SK-N-SH treated with all-trans-retinoic acid at 6 μM for 48 hours (cell line): ENCODE data around the gene SLC12A7.

Experiments used
- ARNTL ChIP-seq: fragments of 450-650 bp; formaldehyde crosslinking; IDR thresholded peaks from 2 replicates; pipeline ENCODE4 v1.5.0; 2020; ENCODE audit warnings: low read depth, mild to moderate bottlenecking, moderate library complexity, borderline replicate concordance
- ISL1 ChIP-seq: fragments of 250-450 bp; sonication (Bioruptor Pico); IDR thresholded peaks from 2 replicates; pipeline ENCODE4 v2.1.2; 2022; ENCODE audit warnings: mild to moderate bottlenecking, moderate library complexity
- OSR1 ChIP-seq: fragments of 250-450 bp; sonication (Bioruptor Pico); IDR thresholded peaks from 2 replicates; pipeline ENCODE4 v1.8.0; 2022; ENCODE audit warnings: moderate library complexity, mild to moderate bottlenecking, inconsistent platforms
- POU6F1 ChIP-seq: fragments of 250-450 bp; sonication (Bioruptor Pico); IDR thresholded peaks from 2 replicates; pipeline ENCODE4 v1.8.0; 2021; ENCODE audit warnings: low read depth, mild to moderate bottlenecking, moderate library complexity, borderline replicate concordance
- RARB ChIP-seq: fragments of 250-450 bp; sonication (Bioruptor Pico); IDR thresholded peaks from 2 replicates; pipeline ENCODE4 v1.8.0; 2021; ENCODE audit warnings: mild to moderate bottlenecking, moderate library complexity
- TCF4 ChIP-seq: fragments of 250-450 bp; sonication (Bioruptor Pico); IDR thresholded peaks from 2 replicates; pipeline ENCODE4 v1.8.0; 2021; ENCODE audit warnings: mild to moderate bottlenecking, moderate library complexity, borderline replicate concordance
- ZFP30 ChIP-seq: fragments of 450-650 bp; formaldehyde crosslinking; IDR thresholded peaks from 2 replicates; pipeline ENCODE4 v1.5.0; 2022; ENCODE audit warnings: mild to moderate bottlenecking, moderate library complexity
- ZNF8 ChIP-seq: fragments of 450-650 bp; formaldehyde crosslinking; IDR thresholded peaks from 2 replicates; pipeline ENCODE4 v1.5.0; 2020; ENCODE audit warnings: mild to moderate bottlenecking, moderate library complexity
- TF ChIP-seq, protein P1 (sequence below): fragments of 250-450 bp; sonication (Bioruptor Pico); IDR thresholded peaks from 2 replicates; pipeline ENCODE4 v1.5.0; 2020; ENCODE audit warnings: mild to moderate bottlenecking, moderate library complexity
- TF ChIP-seq, protein P2 (sequence below): fragments of 250-450 bp; sonication (Bioruptor Pico); IDR thresholded peaks from 2 replicates; pipeline ENCODE4 v1.8.0; 2020; ENCODE audit warnings: mild to moderate bottlenecking, moderate library complexity, borderline replicate concordance

- TF ChIP-seq, protein P1, sequence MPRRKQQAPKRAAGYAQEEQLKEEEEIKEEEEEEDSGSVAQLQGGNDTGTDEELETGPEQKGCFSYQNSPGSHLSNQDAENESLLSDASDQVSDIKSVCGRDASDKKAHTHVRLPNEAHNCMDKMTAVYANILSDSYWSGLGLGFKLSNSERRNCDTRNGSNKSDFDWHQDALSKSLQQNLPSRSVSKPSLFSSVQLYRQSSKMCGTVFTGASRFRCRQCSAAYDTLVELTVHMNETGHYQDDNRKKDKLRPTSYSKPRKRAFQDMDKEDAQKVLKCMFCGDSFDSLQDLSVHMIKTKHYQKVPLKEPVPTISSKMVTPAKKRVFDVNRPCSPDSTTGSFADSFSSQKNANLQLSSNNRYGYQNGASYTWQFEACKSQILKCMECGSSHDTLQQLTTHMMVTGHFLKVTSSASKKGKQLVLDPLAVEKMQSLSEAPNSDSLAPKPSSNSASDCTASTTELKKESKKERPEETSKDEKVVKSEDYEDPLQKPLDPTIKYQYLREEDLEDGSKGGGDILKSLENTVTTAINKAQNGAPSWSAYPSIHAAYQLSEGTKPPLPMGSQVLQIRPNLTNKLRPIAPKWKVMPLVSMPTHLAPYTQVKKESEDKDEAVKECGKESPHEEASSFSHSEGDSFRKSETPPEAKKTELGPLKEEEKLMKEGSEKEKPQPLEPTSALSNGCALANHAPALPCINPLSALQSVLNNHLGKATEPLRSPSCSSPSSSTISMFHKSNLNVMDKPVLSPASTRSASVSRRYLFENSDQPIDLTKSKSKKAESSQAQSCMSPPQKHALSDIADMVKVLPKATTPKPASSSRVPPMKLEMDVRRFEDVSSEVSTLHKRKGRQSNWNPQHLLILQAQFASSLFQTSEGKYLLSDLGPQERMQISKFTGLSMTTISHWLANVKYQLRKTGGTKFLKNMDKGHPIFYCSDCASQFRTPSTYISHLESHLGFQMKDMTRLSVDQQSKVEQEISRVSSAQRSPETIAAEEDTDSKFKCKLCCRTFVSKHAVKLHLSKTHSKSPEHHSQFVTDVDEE (CRISPR knock-in tag), result no peak
- TF ChIP-seq ARNTL (CRISPR knock-in tag) (no peak), POU6F1 (CRISPR knock-in tag) (no peak), ISL1 (no peak), OSR1 (CRISPR knock-in tag) (no peak), RARB (CRISPR knock-in tag) (no peak), ZNF8 (CRISPR knock-in tag) (no peak), TCF4 (no peak), ZFP30 (CRISPR knock-in tag) (no peak)
- TF ChIP-seq, protein P2, sequence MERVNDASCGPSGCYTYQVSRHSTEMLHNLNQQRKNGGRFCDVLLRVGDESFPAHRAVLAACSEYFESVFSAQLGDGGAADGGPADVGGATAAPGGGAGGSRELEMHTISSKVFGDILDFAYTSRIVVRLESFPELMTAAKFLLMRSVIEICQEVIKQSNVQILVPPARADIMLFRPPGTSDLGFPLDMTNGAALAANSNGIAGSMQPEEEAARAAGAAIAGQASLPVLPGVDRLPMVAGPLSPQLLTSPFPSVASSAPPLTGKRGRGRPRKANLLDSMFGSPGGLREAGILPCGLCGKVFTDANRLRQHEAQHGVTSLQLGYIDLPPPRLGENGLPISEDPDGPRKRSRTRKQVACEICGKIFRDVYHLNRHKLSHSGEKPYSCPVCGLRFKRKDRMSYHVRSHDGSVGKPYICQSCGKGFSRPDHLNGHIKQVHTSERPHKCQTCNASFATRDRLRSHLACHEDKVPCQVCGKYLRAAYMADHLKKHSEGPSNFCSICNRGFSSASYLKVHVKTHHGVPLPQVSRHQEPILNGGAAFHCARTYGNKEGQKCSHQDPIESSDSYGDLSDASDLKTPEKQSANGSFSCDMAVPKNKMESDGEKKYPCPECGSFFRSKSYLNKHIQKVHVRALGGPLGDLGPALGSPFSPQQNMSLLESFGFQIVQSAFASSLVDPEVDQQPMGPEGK (CRISPR knock-in tag), result no peak
These were observed 97.5 kb downstream of the SLC12A7 start for GRCh38 chr5:1014346-1014745.
